Measurements from ENCODE around the gene ESYT2.

ESYT2 gene

GRCh38 chr7:158791107-158791506 lies 38.2 kb downstream of the ESYT2 start:
- TF ChIP-seq, protein P1, sequence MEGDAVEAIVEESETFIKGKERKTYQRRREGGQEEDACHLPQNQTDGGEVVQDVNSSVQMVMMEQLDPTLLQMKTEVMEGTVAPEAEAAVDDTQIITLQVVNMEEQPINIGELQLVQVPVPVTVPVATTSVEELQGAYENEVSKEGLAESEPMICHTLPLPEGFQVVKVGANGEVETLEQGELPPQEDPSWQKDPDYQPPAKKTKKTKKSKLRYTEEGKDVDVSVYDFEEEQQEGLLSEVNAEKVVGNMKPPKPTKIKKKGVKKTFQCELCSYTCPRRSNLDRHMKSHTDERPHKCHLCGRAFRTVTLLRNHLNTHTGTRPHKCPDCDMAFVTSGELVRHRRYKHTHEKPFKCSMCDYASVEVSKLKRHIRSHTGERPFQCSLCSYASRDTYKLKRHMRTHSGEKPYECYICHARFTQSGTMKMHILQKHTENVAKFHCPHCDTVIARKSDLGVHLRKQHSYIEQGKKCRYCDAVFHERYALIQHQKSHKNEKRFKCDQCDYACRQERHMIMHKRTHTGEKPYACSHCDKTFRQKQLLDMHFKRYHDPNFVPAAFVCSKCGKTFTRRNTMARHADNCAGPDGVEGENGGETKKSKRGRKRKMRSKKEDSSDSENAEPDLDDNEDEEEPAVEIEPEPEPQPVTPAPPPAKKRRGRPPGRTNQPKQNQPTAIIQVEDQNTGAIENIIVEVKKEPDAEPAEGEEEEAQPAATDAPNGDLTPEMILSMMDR (IDR thresholded peaks at IDR 0.05; ENCODE audit: extremely low read depth, insufficient read depth, missing control alignments) = no peak
- no peak for DNase-seq (ENCODE audit: low spot score)
- in situ Hi-C loops (cut with MboI; ENCODE audit: low pct_unique_long_range_greater_than_20kb, low sequenced_read_pairs, unreplicated experiment) = no loop called here

- TF ChIP-seq, protein P1 (IDR thresholded peaks at IDR 0.05; ENCODE audit: extremely low read depth, insufficient read depth, missing control alignments) = no peak
- in situ Hi-C loops (cut with MboI; ENCODE audit: low pct_unique_long_range_greater_than_20kb, low sequenced_read_pairs, unreplicated experiment) = no loop called here
- DNase-seq (ENCODE audit: low spot score) = no peak
Measured at GRCh38 chr7:158789842-158790241, 39.5 kb downstream of the ESYT2 start.

GRCh38 chr7:158786898-158787297 lies 42.4 kb downstream of the ESYT2 start:
- in situ Hi-C loops (cut with MboI; ENCODE audit: low pct_unique_long_range_greater_than_20kb, low sequenced_read_pairs, unreplicated experiment) = no loop called here

GRCh38 chr7:158784270-158784669 lies 45.0 kb downstream of the ESYT2 start:
- in situ Hi-C loops (cut with MboI; ENCODE audit: low pct_unique_long_range_greater_than_20kb, low sequenced_read_pairs, unreplicated experiment) = no loop called here
- TF ChIP-seq, protein P1 (IDR thresholded peaks at IDR 0.05; ENCODE audit: extremely low read depth, insufficient read depth, missing control alignments) = no peak
- DNase-seq (ENCODE audit: low spot score) = no peak

More at GRCh38 chr7:158786898-158787297, 42.4 kb downstream of the ESYT2 start:
- TF ChIP-seq, protein P1 (IDR thresholded peaks at IDR 0.05; ENCODE audit: extremely low read depth, insufficient read depth, missing control alignments) = no peak
- DNase-seq (ENCODE audit: low spot score) = no peak

GRCh38 chr7:158783595-158783994 lies 45.7 kb downstream of the ESYT2 start:
- no peak for DNase-seq (ENCODE audit: low spot score)
- TF ChIP-seq, protein P1 (IDR thresholded peaks at IDR 0.05; ENCODE audit: extremely low read depth, insufficient read depth, missing control alignments) = no peak
- in situ Hi-C loops (cut with MboI; ENCODE audit: low pct_unique_long_range_greater_than_20kb, low sequenced_read_pairs, unreplicated experiment) = no loop called here

DNA sequence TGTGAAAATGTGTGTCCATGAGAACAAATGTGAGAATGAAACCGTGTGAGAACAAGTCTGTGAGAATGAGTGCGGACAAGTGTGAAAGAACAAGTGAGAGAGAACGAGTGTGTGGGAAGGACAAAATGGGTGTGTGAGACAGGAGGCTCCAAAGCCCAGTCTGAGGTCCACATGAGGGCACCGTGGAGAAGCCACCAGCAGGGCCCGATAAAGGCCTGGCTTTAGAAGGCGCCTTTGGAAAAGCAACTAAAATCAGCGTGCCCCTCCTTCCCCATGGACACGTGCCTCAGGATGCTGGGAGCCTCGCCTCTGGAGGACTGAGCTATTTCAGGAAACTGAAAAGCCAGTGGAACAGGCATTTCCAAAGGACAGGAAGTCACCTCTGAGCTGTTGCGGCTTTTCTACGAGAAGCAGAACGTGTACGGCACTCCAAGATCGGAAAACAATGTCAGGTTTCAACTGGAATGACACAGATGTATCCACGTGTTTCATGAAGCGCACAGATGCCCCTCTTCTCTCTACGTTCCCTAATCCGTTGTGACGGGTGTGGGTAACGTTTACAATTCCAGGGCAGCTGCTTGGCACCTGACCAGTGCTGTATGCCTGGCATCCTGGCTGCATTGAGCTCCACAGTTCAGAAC lies 46.4 kb downstream of the ESYT2 start:
- no peak for DNase-seq (ENCODE audit: low spot score)
- TF ChIP-seq, protein P1 (IDR thresholded peaks at IDR 0.05; ENCODE audit: extremely low read depth, insufficient read depth, missing control alignments) = peak; percentile 23
- in situ Hi-C loops (cut with MboI; ENCODE audit: low pct_unique_long_range_greater_than_20kb, low sequenced_read_pairs, unreplicated experiment) = no loop called here
